ENCODE measurements around the gene GSTM3.

GSTM3 gene

GRCh38 chr1:109718495-109718894 lies 22.3 kb downstream of the GSTM3 start:
- TF ChIP-seq, protein P1, sequence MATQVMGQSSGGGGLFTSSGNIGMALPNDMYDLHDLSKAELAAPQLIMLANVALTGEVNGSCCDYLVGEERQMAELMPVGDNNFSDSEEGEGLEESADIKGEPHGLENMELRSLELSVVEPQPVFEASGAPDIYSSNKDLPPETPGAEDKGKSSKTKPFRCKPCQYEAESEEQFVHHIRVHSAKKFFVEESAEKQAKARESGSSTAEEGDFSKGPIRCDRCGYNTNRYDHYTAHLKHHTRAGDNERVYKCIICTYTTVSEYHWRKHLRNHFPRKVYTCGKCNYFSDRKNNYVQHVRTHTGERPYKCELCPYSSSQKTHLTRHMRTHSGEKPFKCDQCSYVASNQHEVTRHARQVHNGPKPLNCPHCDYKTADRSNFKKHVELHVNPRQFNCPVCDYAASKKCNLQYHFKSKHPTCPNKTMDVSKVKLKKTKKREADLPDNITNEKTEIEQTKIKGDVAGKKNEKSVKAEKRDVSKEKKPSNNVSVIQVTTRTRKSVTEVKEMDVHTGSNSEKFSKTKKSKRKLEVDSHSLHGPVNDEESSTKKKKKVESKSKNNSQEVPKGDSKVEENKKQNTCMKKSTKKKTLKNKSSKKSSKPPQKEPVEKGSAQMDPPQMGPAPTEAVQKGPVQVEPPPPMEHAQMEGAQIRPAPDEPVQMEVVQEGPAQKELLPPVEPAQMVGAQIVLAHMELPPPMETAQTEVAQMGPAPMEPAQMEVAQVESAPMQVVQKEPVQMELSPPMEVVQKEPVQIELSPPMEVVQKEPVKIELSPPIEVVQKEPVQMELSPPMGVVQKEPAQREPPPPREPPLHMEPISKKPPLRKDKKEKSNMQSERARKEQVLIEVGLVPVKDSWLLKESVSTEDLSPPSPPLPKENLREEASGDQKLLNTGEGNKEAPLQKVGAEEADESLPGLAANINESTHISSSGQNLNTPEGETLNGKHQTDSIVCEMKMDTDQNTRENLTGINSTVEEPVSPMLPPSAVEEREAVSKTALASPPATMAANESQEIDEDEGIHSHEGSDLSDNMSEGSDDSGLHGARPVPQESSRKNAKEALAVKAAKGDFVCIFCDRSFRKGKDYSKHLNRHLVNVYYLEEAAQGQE (IDR thresholded peaks at IDR 0.05; ENCODE audit: insufficient read depth in 1 of 2, low read depth in 2 of 2, low read length in 2 of 2): no peak
- TF ChIP-seq FOXP2 (optimal IDR thresholded peaks at IDR 0.05; ENCODE audit: borderline replicate concordance, extremely low read depth, extremely low read length, insufficient read depth) (no peak), POLR2AphosphoS5 (IDR thresholded peaks at IDR 0.05; ENCODE audit: low read depth, low read length) (no peak), TAF1 (IDR thresholded peaks at IDR 0.05; ENCODE audit: borderline replicate concordance, insufficient read depth, low read length) (no peak), SIN3A (IDR thresholded peaks at IDR 0.05; ENCODE audit: borderline replicate concordance, insufficient read depth, low read length) (no peak)

DNA sequence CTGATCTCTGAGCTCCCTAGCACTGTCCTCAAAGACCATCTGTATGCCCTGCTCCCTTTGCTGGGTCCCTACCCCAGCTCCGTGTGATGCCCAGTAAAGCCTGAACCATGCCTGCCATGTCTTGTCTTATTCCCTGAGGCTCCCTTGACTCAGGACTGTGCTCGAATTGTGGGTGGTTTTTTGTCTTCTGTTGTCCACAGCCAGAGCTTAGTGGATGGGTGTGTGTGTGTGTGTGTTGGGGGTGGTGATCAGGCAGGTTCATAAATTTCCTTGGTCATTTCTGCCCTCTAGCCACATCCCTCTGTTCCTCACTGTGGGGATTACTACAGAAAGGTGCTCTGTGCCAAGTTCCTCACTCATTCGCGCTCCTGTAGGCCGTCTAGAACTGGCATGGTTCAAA lies 23.1 kb downstream of the GSTM3 start:
- TF ChIP-seq, protein P1 (IDR thresholded peaks at IDR 0.05; ENCODE audit: insufficient read depth in 1 of 2, low read depth in 2 of 2, low read length in 2 of 2): no peak
- TF ChIP-seq POLR2AphosphoS5 (IDR thresholded peaks at IDR 0.05; ENCODE audit: low read depth, low read length) (no peak), TAF1 (IDR thresholded peaks at IDR 0.05; ENCODE audit: borderline replicate concordance, insufficient read depth, low read length) (no peak), SIN3A (IDR thresholded peaks at IDR 0.05; ENCODE audit: borderline replicate concordance, insufficient read depth, low read length) (no peak), FOXP2 (optimal IDR thresholded peaks at IDR 0.05; ENCODE audit: borderline replicate concordance, extremely low read depth, extremely low read length, insufficient read depth) (no peak)

DNA sequence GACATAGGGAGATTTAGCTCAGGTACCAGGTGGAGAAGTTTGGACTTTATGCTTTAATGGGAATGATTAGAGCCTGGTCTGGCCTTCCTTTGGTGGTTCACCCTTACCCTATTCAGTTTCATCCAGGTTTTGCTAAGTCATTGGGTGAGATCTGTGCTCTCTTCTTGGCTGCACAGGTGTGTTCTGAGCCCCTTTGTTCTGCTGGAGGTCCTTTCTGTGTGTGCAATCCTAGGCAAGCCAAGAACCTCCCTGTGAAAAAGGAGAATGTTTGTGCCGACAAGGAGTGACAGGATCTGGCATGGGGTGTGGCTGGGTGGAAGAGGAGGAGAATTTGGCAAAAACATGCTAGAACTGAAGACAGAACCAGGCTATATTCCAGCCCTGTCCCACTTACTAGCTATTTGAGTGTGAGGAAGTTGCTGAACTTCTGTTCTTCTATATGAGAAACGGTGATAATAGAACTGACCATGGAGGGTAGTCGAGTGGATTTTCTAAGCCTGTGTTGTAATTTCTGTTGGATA lies 24.2 kb downstream of the GSTM3 start:
- no peak for TF ChIP-seq FOXP2 (optimal IDR thresholded peaks at IDR 0.05; ENCODE audit: borderline replicate concordance, extremely low read depth, extremely low read length, insufficient read depth)
- no peak for TF ChIP-seq SIN3A (IDR thresholded peaks at IDR 0.05; ENCODE audit: borderline replicate concordance, insufficient read depth, low read length)
- no peak for TF ChIP-seq TAF1 (IDR thresholded peaks at IDR 0.05; ENCODE audit: borderline replicate concordance, insufficient read depth, low read length)
- TF ChIP-seq, protein P1 (IDR thresholded peaks at IDR 0.05; ENCODE audit: insufficient read depth in 1 of 2, low read depth in 2 of 2, low read length in 2 of 2): no peak
- TF ChIP-seq POLR2AphosphoS5 (IDR thresholded peaks at IDR 0.05; ENCODE audit: low read depth, low read length): no peak

DNA sequence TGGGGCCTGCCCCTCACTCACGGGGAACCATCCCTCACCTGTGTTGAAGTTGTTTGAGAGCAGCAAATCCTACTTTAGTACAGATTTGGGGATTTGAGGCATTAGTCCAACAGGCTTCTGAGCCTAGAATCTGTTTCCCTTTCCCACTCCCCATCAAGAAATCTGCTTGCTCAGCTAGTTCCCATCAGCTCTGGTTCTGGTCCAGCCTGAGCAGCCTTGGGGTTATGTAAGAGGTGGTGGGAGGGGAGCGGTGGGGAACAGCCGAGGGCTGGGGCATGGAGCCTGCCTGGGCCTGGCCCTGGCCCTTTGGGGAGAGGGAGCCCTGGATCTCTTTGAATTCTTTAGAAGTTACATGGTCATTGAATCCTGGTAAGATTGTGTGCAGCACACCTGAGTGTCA lies 24.7 kb downstream of the GSTM3 start:
- no peak for TF ChIP-seq SIN3A (IDR thresholded peaks at IDR 0.05; ENCODE audit: borderline replicate concordance, insufficient read depth, low read length)
- no peak for TF ChIP-seq TAF1 (IDR thresholded peaks at IDR 0.05; ENCODE audit: borderline replicate concordance, insufficient read depth, low read length)
- TF ChIP-seq FOXP2 (optimal IDR thresholded peaks at IDR 0.05; ENCODE audit: borderline replicate concordance, extremely low read depth, extremely low read length, insufficient read depth): no peak
- TF ChIP-seq, protein P1 (IDR thresholded peaks at IDR 0.05; ENCODE audit: insufficient read depth in 1 of 2, low read depth in 2 of 2, low read length in 2 of 2): no peak
- TF ChIP-seq POLR2AphosphoS5 (IDR thresholded peaks at IDR 0.05; ENCODE audit: low read depth, low read length): no peak
